Mesenchymal stem cell (in vitro differentiated cells and primary cell): ENCODE results near the gene MAPK12.

ENCODE experiments used
- DNase-seq: peaks from one replicate; pipeline ENCODE4 v3.0.0-alpha.2; 2013
- H2AFZ ChIP-seq: one replicate; pipeline ENCODE4 v1.6.1; 2013; ENCODE audit warnings: low read depth, mild to moderate bottlenecking, control low read depth, inconsistent platforms, low read length, moderate library complexity
- H2AK5ac ChIP-seq: 2 replicates; pipeline ENCODE4 v1.6.1; 2013; ENCODE audit warnings: low read length, moderate library complexity, mild to moderate bottlenecking, inconsistent platforms; ENCODE audit not compliant: severe bottlenecking
- H2BK120ac ChIP-seq: one replicate; pipeline ENCODE4 v1.6.1; 2013; ENCODE audit warnings: low read depth, mild to moderate bottlenecking, inconsistent platforms, low read length, moderate library complexity
- H2BK12ac ChIP-seq, 2 experiments: one replicate each; pipeline ENCODE4 v1.6.1; 2013; ENCODE audit warnings: inconsistent platforms in 2 of 2, low read length in 2 of 2, mild to moderate bottlenecking in 2 of 2, moderate library complexity in 2 of 2, control low read depth in 1 of 2
- H2BK15ac ChIP-seq: one replicate; pipeline ENCODE4 v1.6.1; 2013; ENCODE audit warnings: mild to moderate bottlenecking, low read depth, inconsistent platforms; ENCODE audit not compliant: poor library complexity, severe bottlenecking
- H2BK5ac ChIP-seq: 2 replicates; pipeline ENCODE4 v1.6.1; 2013; ENCODE audit warnings: low read depth, mild to moderate bottlenecking, low read length, control low read depth, inconsistent platforms; ENCODE audit not compliant: poor library complexity, severe bottlenecking
- H3K14ac ChIP-seq, 2 experiments: one replicate each; pipeline ENCODE4 v1.6.1; 2013; ENCODE audit warnings: inconsistent platforms in 2 of 2, low read length in 2 of 2, control low read depth in 1 of 2, mild to moderate bottlenecking in 1 of 2, moderate library complexity in 1 of 2
- H3K18ac ChIP-seq, 2 experiments: one replicate each; pipeline ENCODE4 v1.6.1; 2013; ENCODE audit warnings: inconsistent platforms in 2 of 2, low read length in 2 of 2, control low read depth in 1 of 2, low read depth in 1 of 2, mild to moderate bottlenecking in 1 of 2
- H3K23ac ChIP-seq, 2 experiments: one replicate each; pipeline ENCODE4 v1.6.1; 2013; ENCODE audit warnings: inconsistent platforms in 2 of 2, low read length in 2 of 2, mild to moderate bottlenecking in 2 of 2, moderate library complexity in 2 of 2, control low read depth in 1 of 2
- H3K27ac ChIP-seq: 2 replicates; pipeline ENCODE4 v1.5.1; 2013; ENCODE audit warnings: mild to moderate bottlenecking, moderate library complexity, low read length, control low read depth, inconsistent platforms; ENCODE audit not compliant: poor library complexity, severe bottlenecking
- H3K27me3 ChIP-seq, 2 experiments: 2 replicates each; pipeline versions ENCODE4 v1.6.1 to v1.7.0; 2013; ENCODE audit warnings: low read length in 2 of 2, mild to moderate bottlenecking in 2 of 2, moderate library complexity in 2 of 2, control low read depth in 1 of 2, inconsistent platforms in 1 of 2; ENCODE audit not compliant: control insufficient read depth in 1 of 2, insufficient read depth in 1 of 2
- H3K36me3 ChIP-seq, 2 experiments: 2 replicates each; pipeline versions ENCODE4 v1.6.1 to v1.7.0; 2013; ENCODE audit warnings: low read length in 2 of 2, control low read depth in 1 of 2, inconsistent platforms in 1 of 2, low read depth in 1 of 2, mild to moderate bottlenecking in 1 of 2; ENCODE audit not compliant: insufficient read depth in 2 of 2, control insufficient read depth in 1 of 2
- H3K4ac ChIP-seq, 2 experiments: one replicate each; pipeline ENCODE4 v1.6.1; 2013; ENCODE audit warnings: inconsistent platforms in 2 of 2, low read length in 2 of 2, mild to moderate bottlenecking in 2 of 2, moderate library complexity in 2 of 2, control low read depth in 1 of 2, low read depth in 1 of 2
- H3K4me1 ChIP-seq: 2 replicates; pipeline ENCODE4 v1.6.1; 2013; ENCODE audit warnings: low read depth, low read length, control low read depth; ENCODE audit not compliant: control insufficient read depth, insufficient read depth
- H3K4me2 ChIP-seq: 2 replicates; pipeline ENCODE4 v1.6.1; 2013; ENCODE audit warnings: low read length, mild to moderate bottlenecking, inconsistent platforms; ENCODE audit not compliant: poor library complexity, severe bottlenecking
- H3K4me3 ChIP-seq, 2 experiments: 2 replicates each; pipeline versions ENCODE4 v1.5.1 to v1.7.0; 2013; ENCODE audit warnings: low read length in 2 of 2, mild to moderate bottlenecking in 2 of 2, control low read depth in 1 of 2, low read depth in 1 of 2; ENCODE audit not compliant: insufficient read depth in 1 of 2
- H3K79me1 ChIP-seq: replicated peaks from 2 replicates; pipeline ENCODE4 v1.6.1; 2013; ENCODE audit warnings: mild to moderate bottlenecking, control low read depth, low read length, inconsistent platforms; ENCODE audit not compliant: poor library complexity, severe bottlenecking
- H3K9ac ChIP-seq: 2 replicates; pipeline ENCODE4 v1.7.0; 2013; ENCODE audit warnings: mild to moderate bottlenecking, low read length, moderate library complexity
- H3K9me3 ChIP-seq: 2 replicates; pipeline ENCODE4 v1.7.0; 2013; ENCODE audit warnings: mild to moderate bottlenecking, low read length; ENCODE audit not compliant: control insufficient read depth
- H4K8ac ChIP-seq: one replicate; pipeline ENCODE4 v1.6.1; 2013; ENCODE audit warnings: inconsistent platforms, mild to moderate bottlenecking, low read length, moderate library complexity
- H4K91ac ChIP-seq: one replicate; pipeline ENCODE4 v1.6.1; 2013; ENCODE audit warnings: mild to moderate bottlenecking, low read length, inconsistent platforms
- WGBS: methylation state at CpG from one replicate; pipeline ENCODE4 v1.1.7; 2013; ENCODE audit warnings: mixed read lengths; 5-methylcytosine and 5-hydroxymethylcytosine counted together

Gene MAPK12

GRCh38 chr22:50215297-50216054 lies 46.0 kb downstream of the MAPK12 start:
- no peak overlapping the region for H3K23ac ChIP-seq
- H4K91ac ChIP-seq = no peak overlapping the region
- no peak overlapping the region for H2BK15ac ChIP-seq
- H2BK120ac ChIP-seq = no peak overlapping the region
- H3K9ac ChIP-seq = no peak overlapping the region
- H3K27me3 ChIP-seq = no peaks in the 10 kb centered on the region
- H2BK5ac ChIP-seq = no peak overlapping the region
- 94% methylated on average over 16 of the region's 17 CpGs for WGBS
- peaks cover 82 to 91% of the 10 kb centered on the region in 2 experiments for H3K36me3 ChIP-seq
- H3K4ac ChIP-seq = no peak overlapping the region
- H3K18ac ChIP-seq = no peak overlapping the region
- H3K9me3 ChIP-seq = no peaks in the 10 kb centered on the region
- H3K79me1 ChIP-seq = peaks cover 24% of the 10 kb centered on the region
- H2AK5ac ChIP-seq = no peak overlapping the region
- H3K4me1 ChIP-seq = peaks cover 8% of the 10 kb centered on the region
- H3K14ac ChIP-seq = no peak overlapping the region
- no peak overlapping the region for H2BK12ac ChIP-seq
- no peak overlapping the region for H2AFZ ChIP-seq
- no peak overlapping the region for H3K4me2 ChIP-seq
- H4K8ac ChIP-seq = no peak overlapping the region
- peak overlapping the region in 1 of 2 experiments; percentile 2 for H3K4me3 ChIP-seq
- no peak for DNase-seq
- H3K27ac ChIP-seq = no peak overlapping the region

GRCh38 chr22:50213263-50213662 lies 48.2 kb downstream of the MAPK12 start:
- H3K18ac ChIP-seq = no peak overlapping the region
- no peak overlapping the region for H3K4ac ChIP-seq
- H3K9me3 ChIP-seq = no peaks in the 10 kb centered on the region
- no peak overlapping the region for H4K8ac ChIP-seq
- no peak overlapping the region for H3K27ac ChIP-seq
- H2BK120ac ChIP-seq = no peak overlapping the region
- H3K79me1 ChIP-seq = peaks cover 29% of the 10 kb centered on the region
- no peak overlapping the region for H3K9ac ChIP-seq
- no peak overlapping the region for H3K4me2 ChIP-seq
- H2BK15ac ChIP-seq = no peak overlapping the region
- H3K14ac ChIP-seq = no peak overlapping the region
- no peak for DNase-seq
- H2BK12ac ChIP-seq = no peak overlapping the region
- H2BK5ac ChIP-seq = no peak overlapping the region
- no peaks in the 10 kb centered on the region for H3K27me3 ChIP-seq
- H3K36me3 ChIP-seq = peaks cover 80 to 84% of the 10 kb centered on the region in 2 experiments
- no peak overlapping the region for H4K91ac ChIP-seq
- H3K23ac ChIP-seq = no peak overlapping the region
- H3K4me3 ChIP-seq = no peak overlapping the region
- WGBS = 96% methylated on average over 8 of the region's 9 CpGs
- H2AFZ ChIP-seq = no peak overlapping the region
- no peaks in the 10 kb centered on the region for H3K4me1 ChIP-seq
- no peak overlapping the region for H2AK5ac ChIP-seq

GRCh38 chr22:50211147-50211546 lies 50.3 kb downstream of the MAPK12 start:
- Histone ChIP-seq H3K79me1 (peaks cover 29% of the 10 kb centered on the region), H4K8ac (no peak overlapping the region)
- WGBS = 94% methylated on average over 13 of the region's 14 CpGs

GRCh38 chr22:50210378-50211139 lies 50.9 kb downstream of the MAPK12 start:
- 97% methylated on average over 30 of the region's 32 CpGs for WGBS
- H3K4ac ChIP-seq = no peak overlapping the region

More at GRCh38 chr22:50211147-50211546, 50.3 kb downstream of the MAPK12 start:
- Histone ChIP-seq H2BK15ac (no peak overlapping the region), H3K36me3 (peaks cover 78 to 81% of the 10 kb centered on the region in 2 experiments), H2BK12ac (no peak overlapping the region), H3K4me2 (no peak overlapping the region), H2AK5ac (no peak overlapping the region), H2AFZ (no peak overlapping the region), H3K14ac (no peak overlapping the region), H3K4ac (no peak overlapping the region), H3K9me3 (no peaks in the 10 kb centered on the region), H3K4me3 (no peak overlapping the region), H3K27me3 (no peaks in the 10 kb centered on the region), H3K9ac (no peak overlapping the region), H3K23ac (no peak overlapping the region), H4K91ac (no peak overlapping the region), H3K18ac (no peak overlapping the region), H2BK120ac (no peak overlapping the region), H3K27ac (no peak overlapping the region), H3K4me1 (peaks cover 8% of the 10 kb centered on the region), H2BK5ac (no peak overlapping the region)
- no peak for DNase-seq

More at GRCh38 chr22:50210378-50211139, 50.9 kb downstream of the MAPK12 start:
- H3K18ac ChIP-seq = no peak overlapping the region
- H3K27ac ChIP-seq = no peak overlapping the region
- DNase-seq = no peak
- no peak overlapping the region for H4K8ac ChIP-seq
- no peak overlapping the region for H3K4me2 ChIP-seq
- no peak overlapping the region for H2AK5ac ChIP-seq
- no peak overlapping the region for H3K4me3 ChIP-seq
- H2AFZ ChIP-seq = no peak overlapping the region
- peaks cover 76 to 78% of the 10 kb centered on the region in 2 experiments for H3K36me3 ChIP-seq
- no peak overlapping the region for H3K14ac ChIP-seq
- no peak overlapping the region for H2BK120ac ChIP-seq
- H3K9me3 ChIP-seq = no peaks in the 10 kb centered on the region
- H3K9ac ChIP-seq = no peak overlapping the region
- peaks cover 11% of the 10 kb centered on the region for H3K4me1 ChIP-seq
- H3K27me3 ChIP-seq = no peaks in the 10 kb centered on the region
- no peak overlapping the region for H2BK12ac ChIP-seq
- no peak overlapping the region for H4K91ac ChIP-seq
- no peak overlapping the region for H2BK15ac ChIP-seq
- H2BK5ac ChIP-seq = no peak overlapping the region
- peaks cover 31% of the 10 kb centered on the region for H3K79me1 ChIP-seq
- no peak overlapping the region for H3K23ac ChIP-seq
